PC-9 (cell line): ENCODE data around the gene FBXW12.

Experiments used
- EZH2 ChIP-seq: fragments of 200-600 bp; sonication (generic); IDR thresholded peaks from 2 replicates; pipeline ENCODE4 v1.8.0; 2017; ENCODE audit warnings: antibody characterized with exemption, low read depth
- TF ChIP-seq, protein P1 (sequence below): fragments of 200-600 bp; sonication (generic); conservative IDR thresholded peaks from 2 replicates; pipeline ENCODE4 v1.6.1; 2017; ENCODE audit warnings: mixed run types, antibody characterized with exemption, mild to moderate bottlenecking, moderate library complexity

GRCh38 chr3:48418651-48419050 lies 46.6 kb downstream of the FBXW12 start:
- TF ChIP-seq, protein P1, sequence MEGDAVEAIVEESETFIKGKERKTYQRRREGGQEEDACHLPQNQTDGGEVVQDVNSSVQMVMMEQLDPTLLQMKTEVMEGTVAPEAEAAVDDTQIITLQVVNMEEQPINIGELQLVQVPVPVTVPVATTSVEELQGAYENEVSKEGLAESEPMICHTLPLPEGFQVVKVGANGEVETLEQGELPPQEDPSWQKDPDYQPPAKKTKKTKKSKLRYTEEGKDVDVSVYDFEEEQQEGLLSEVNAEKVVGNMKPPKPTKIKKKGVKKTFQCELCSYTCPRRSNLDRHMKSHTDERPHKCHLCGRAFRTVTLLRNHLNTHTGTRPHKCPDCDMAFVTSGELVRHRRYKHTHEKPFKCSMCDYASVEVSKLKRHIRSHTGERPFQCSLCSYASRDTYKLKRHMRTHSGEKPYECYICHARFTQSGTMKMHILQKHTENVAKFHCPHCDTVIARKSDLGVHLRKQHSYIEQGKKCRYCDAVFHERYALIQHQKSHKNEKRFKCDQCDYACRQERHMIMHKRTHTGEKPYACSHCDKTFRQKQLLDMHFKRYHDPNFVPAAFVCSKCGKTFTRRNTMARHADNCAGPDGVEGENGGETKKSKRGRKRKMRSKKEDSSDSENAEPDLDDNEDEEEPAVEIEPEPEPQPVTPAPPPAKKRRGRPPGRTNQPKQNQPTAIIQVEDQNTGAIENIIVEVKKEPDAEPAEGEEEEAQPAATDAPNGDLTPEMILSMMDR, result no peak
- no peak for TF ChIP-seq EZH2
